CD8-positive, alpha-beta memory T cell (primary cell): ENCODE measurements around the gene OTOGL. TPM values are rescaled to one million over a fixed set of nuclear protein-coding genes. Genes with fewer than 3 reads are reported as not detected.
A peak's percentile ranks its signal among the peaks of the same experiment; 100 is the strongest.

ENCODE experiments used
- CTCF ChIA-PET: fragments of 350-600 bp; sonication (Branson Sonifier 250); formaldehyde crosslinking; loops from one replicate; lab custom pipeline; 2021; ENCODE audit warnings: antibody characterized with exemption; lab: Charles Lee
- POLR2A ChIA-PET: fragments of 350-600 bp; sonication (Branson Sonifier 250); formaldehyde crosslinking; loops from one replicate; lab custom pipeline; 2021; ENCODE audit warnings: antibody characterized with exemption; lab: Charles Lee
- DNase-seq, 5 donors: peaks; one replicate each; pipeline versions ENCODE4 v3.0.0 to v3.0.0-alpha.2; 2020 to 2022; ENCODE audit warnings: mixed read lengths in 1 of 5
- H3K27ac ChIP-seq: one replicate; pipeline ENCODE4 v1.7.0; 2013; ENCODE audit warnings: low read depth, mild to moderate bottlenecking, low read length, moderate library complexity
- H3K27me3 ChIP-seq: 2 replicates; pipeline ENCODE4 v1.7.0; 2013; ENCODE audit warnings: low read length, mild to moderate bottlenecking; ENCODE audit not compliant: insufficient read depth, poor library complexity, severe bottlenecking
- H3K36me3 ChIP-seq: 2 replicates; pipeline ENCODE4 v1.7.0; 2013; ENCODE audit warnings: mild to moderate bottlenecking, low read length, moderate library complexity; ENCODE audit not compliant: insufficient read depth
- H3K4me1 ChIP-seq: 2 replicates; pipeline ENCODE4 v1.7.0; 2013; ENCODE audit warnings: mild to moderate bottlenecking, low read length, moderate library complexity; ENCODE audit not compliant: insufficient read depth
- H3K4me3 ChIP-seq: 2 replicates; pipeline ENCODE4 v1.7.0; 2013; ENCODE audit warnings: mild to moderate bottlenecking, low read length
- H3K9me3 ChIP-seq: 2 replicates; pipeline ENCODE4 v1.7.0; 2013; ENCODE audit warnings: mild to moderate bottlenecking, low read length
- H3K27ac Mint-ChIP-seq, 8 donors: one replicate each; pipeline ENCODE4 v1.8.0; 2020 to 2021; ENCODE audit warnings: mixed read lengths in 8 of 8, mild to moderate bottlenecking in 6 of 8, inconsistent platforms in 3 of 8, moderate library complexity in 3 of 8
- H3K27me3 Mint-ChIP-seq, 2 donors: one replicate each; pipeline ENCODE4 v1.8.0; 2020 to 2021; ENCODE audit warnings: mixed read lengths in 2 of 2, mild to moderate bottlenecking in 1 of 2, moderate library complexity in 1 of 2
- H3K36me3 Mint-ChIP-seq, 3 donors: one replicate each; pipeline ENCODE4 v1.8.0; 2020 to 2021; ENCODE audit warnings: mixed read lengths in 3 of 3, inconsistent platforms in 1 of 3, mild to moderate bottlenecking in 1 of 3
- H3K4me1 Mint-ChIP-seq, 3 donors: one replicate each; pipeline ENCODE4 v1.8.0; 2020 to 2021; ENCODE audit warnings: mixed read lengths in 3 of 3, inconsistent platforms in 1 of 3, mild to moderate bottlenecking in 1 of 3
- H3K4me3 Mint-ChIP-seq, 7 donors: one replicate each; pipeline ENCODE4 v1.8.0; 2020 to 2021; ENCODE audit warnings: mixed read lengths in 7 of 7, mild to moderate bottlenecking in 6 of 7, moderate library complexity in 4 of 7, inconsistent platforms in 2 of 7
- H3K9me3 Mint-ChIP-seq, 5 donors: one replicate each; pipeline ENCODE4 v1.8.0; 2020 to 2022; ENCODE audit warnings: mixed read lengths in 5 of 5, mild to moderate bottlenecking in 3 of 5, moderate library complexity in 2 of 5, inconsistent platforms in 1 of 5
- polyA plus RNA-seq: library from polyadenylated mRNA; unstranded; fragments of 300-500 nt; fragmentation: Illumina TruSeq; gene quantifications from one replicate; pipeline ENCODE4 v1.2.3, GENCODE V29; 2021
- total RNA-seq, 2 experiments: library from RNA; stranded (reverse); gene quantifications; one replicate each; pipeline ENCODE4 v1.2.3, GENCODE V29; 2021

Gene OTOGL
- total and polyA plus RNA-seq, 3 experiments from 2014 or later: not detected

GRCh38 chr12:80161612-80162011 is 62.3 kb downstream of the OTOGL start:
- H3K4me3 Mint-ChIP-seq: no peak overlapping the region
- H3K36me3 ChIP-seq: no peaks in the 10 kb centered on the region
- no peaks in the 10 kb centered on the region for H3K27me3 ChIP-seq
- CTCF ChIA-PET: no interaction called here
- no peak overlapping the region for H3K27ac ChIP-seq
- no peak overlapping the region for H3K27ac Mint-ChIP-seq
- H3K4me1 ChIP-seq: no peaks in the 10 kb centered on the region
- no peaks in the 10 kb centered on the region for H3K9me3 ChIP-seq
- no peak overlapping the region for H3K4me3 ChIP-seq
- H3K9me3 Mint-ChIP-seq: no peaks in the 10 kb centered on the region
- no peaks in the 10 kb centered on the region for H3K36me3 Mint-ChIP-seq
- POLR2A ChIA-PET: no interaction called here
- no peak for DNase-seq
- peaks cover 2 to 22% of the 10 kb centered on the region in 2 donors for H3K27me3 Mint-ChIP-seq
- H3K4me1 Mint-ChIP-seq: no peaks in the 10 kb centered on the region

- Mint-ChIP-seq H3K4me1 (no peaks in the 10 kb centered on the region), H3K36me3 (no peaks in the 10 kb centered on the region), H3K9me3 (no peaks in the 10 kb centered on the region), H3K27me3 (peaks cover 0 to 22% of the 10 kb centered on the region in 2 donors), H3K4me3 (no peak overlapping the region), H3K27ac (no peak overlapping the region)
- Histone ChIP-seq H3K4me3 (no peak overlapping the region), H3K27me3 (no peaks in the 10 kb centered on the region), H3K9me3 (no peaks in the 10 kb centered on the region), H3K4me1 (no peaks in the 10 kb centered on the region), H3K27ac (no peak overlapping the region), H3K36me3 (no peaks in the 10 kb centered on the region)
- no peak for DNase-seq
- POLR2A ChIA-PET: no interaction called here
- CTCF ChIA-PET: no interaction called here
Observed at GRCh38 chr12:80162177-80162576, 62.8 kb downstream of the OTOGL start.

GRCh38 chr12:80165746-80166145 is 66.4 kb downstream of the OTOGL start:
- Mint-ChIP-seq H3K36me3 (no peaks in the 10 kb centered on the region), H3K9me3 (peaks cover 0 to 3% (median 0%) of the 10 kb centered on the region in 5 donors), H3K27me3 (peaks cover 0 to 12% of the 10 kb centered on the region in 2 donors), H3K27ac (no peak overlapping the region), H3K4me3 (no peak overlapping the region), H3K4me1 (peaks cover 0 to 3% (median 0%) of the 10 kb centered on the region in 3 donors)
- DNase-seq: no peak
- H3K27ac ChIP-seq: no peak overlapping the region
- POLR2A ChIA-PET: no interaction called here
- no peak overlapping the region for H3K4me3 ChIP-seq
- H3K9me3 ChIP-seq: no peaks in the 10 kb centered on the region
- no peaks in the 10 kb centered on the region for H3K4me1 ChIP-seq
- H3K27me3 ChIP-seq: no peaks in the 10 kb centered on the region
- H3K36me3 ChIP-seq: no peaks in the 10 kb centered on the region
- CTCF ChIA-PET: interaction anchor here (1.1 kb wide), 1 partner anchor 11 kb away, joined by 3 read pairs; no protein-coding TSS in a partner anchor

GRCh38 chr12:80166751-80167150 is 67.4 kb downstream of the OTOGL start:
- H3K27ac Mint-ChIP-seq: no peak overlapping the region
- CTCF ChIA-PET: interaction anchor here (1.1 kb wide), 1 partner anchor 10 kb away, joined by 3 read pairs; no protein-coding TSS in a partner anchor

GRCh38 chr12:80168936-80169335 is 69.6 kb downstream of the OTOGL start:
- no peak overlapping the region for H3K4me3 Mint-ChIP-seq

More at GRCh38 chr12:80166751-80167150, 67.4 kb downstream of the OTOGL start:
- peaks cover 0 to 3% (median 0%) of the 10 kb centered on the region in 5 donors for H3K9me3 Mint-ChIP-seq
- no peaks in the 10 kb centered on the region for H3K36me3 ChIP-seq
- peak overlapping the region in 1 of 7 donors; percentile 12 for H3K4me3 Mint-ChIP-seq
- H3K36me3 Mint-ChIP-seq: no peaks in the 10 kb centered on the region
- POLR2A ChIA-PET: no interaction called here
- no peaks in the 10 kb centered on the region for H3K9me3 ChIP-seq
- no peaks in the 10 kb centered on the region for H3K4me1 ChIP-seq
- H3K4me1 Mint-ChIP-seq: peaks cover 0 to 3% (median 0%) of the 10 kb centered on the region in 3 donors
- no peak overlapping the region for H3K4me3 ChIP-seq
- H3K27ac ChIP-seq: no peak overlapping the region
- H3K27me3 Mint-ChIP-seq: peaks cover 0 to 10% of the 10 kb centered on the region in 2 donors
- no peak for DNase-seq
- no peaks in the 10 kb centered on the region for H3K27me3 ChIP-seq

GRCh38 chr12:80170915-80171314 is 71.6 kb downstream of the OTOGL start:
- H3K36me3 ChIP-seq: no peaks in the 10 kb centered on the region
- H3K9me3 ChIP-seq: no peaks in the 10 kb centered on the region
- CTCF ChIA-PET: no interaction called here
- no peaks in the 10 kb centered on the region for H3K27me3 ChIP-seq
- no peak overlapping the region for H3K27ac ChIP-seq
- H3K27ac Mint-ChIP-seq: no peak overlapping the region
- no peak for DNase-seq
- H3K4me1 Mint-ChIP-seq: peaks cover 0 to 3% (median 0%) of the 10 kb centered on the region in 3 donors
- POLR2A ChIA-PET: no interaction called here
- H3K4me3 ChIP-seq: no peak overlapping the region
- no peak overlapping the region for H3K4me3 Mint-ChIP-seq
- no peaks in the 10 kb centered on the region for H3K36me3 Mint-ChIP-seq
- peaks cover 7 to 13% of the 10 kb centered on the region in 2 donors for H3K27me3 Mint-ChIP-seq
- H3K9me3 Mint-ChIP-seq: peaks cover 0 to 3% (median 0%) of the 10 kb centered on the region in 5 donors
- no peaks in the 10 kb centered on the region for H3K4me1 ChIP-seq

More at GRCh38 chr12:80168936-80169335, 69.6 kb downstream of the OTOGL start:
- H3K36me3 ChIP-seq: no peaks in the 10 kb centered on the region
- H3K4me3 ChIP-seq: no peak overlapping the region
- Mint-ChIP-seq H3K9me3 (peaks cover 0 to 3% (median 0%) of the 10 kb centered on the region in 5 donors), H3K27ac (no peak overlapping the region), H3K36me3 (no peaks in the 10 kb centered on the region), H3K4me1 (peaks cover 0 to 3% (median 0%) of the 10 kb centered on the region in 3 donors), H3K27me3 (peaks cover 7 to 14% of the 10 kb centered on the region in 2 donors)
- no peaks in the 10 kb centered on the region for H3K9me3 ChIP-seq
- DNase-seq: no peak
- ChIA-PET POLR2A (no interaction called here), CTCF (no interaction called here)
- H3K4me1 ChIP-seq: no peaks in the 10 kb centered on the region
- H3K27me3 ChIP-seq: no peaks in the 10 kb centered on the region
- no peak overlapping the region for H3K27ac ChIP-seq

- Histone ChIP-seq H3K36me3 (no peaks in the 10 kb centered on the region), H3K9me3 (no peaks in the 10 kb centered on the region), H3K27me3 (no peaks in the 10 kb centered on the region), H3K4me3 (no peak overlapping the region), H3K27ac (no peak overlapping the region), H3K4me1 (no peaks in the 10 kb centered on the region)
- Mint-ChIP-seq H3K4me1 (peaks cover 0 to 2% (median under 1%) of the 10 kb centered on the region in 3 donors), H3K27ac (no peak overlapping the region), H3K4me3 (no peak overlapping the region), H3K9me3 (peaks cover 0 to 3% (median 0%) of the 10 kb centered on the region in 5 donors), H3K36me3 (no peaks in the 10 kb centered on the region), H3K27me3 (peaks cover 7 to 13% of the 10 kb centered on the region in 2 donors)
- ChIA-PET POLR2A (no interaction called here), CTCF (interaction anchor here (1.2 kb wide), 1 partner anchor 68 kb away, joined by 3 read pairs; no protein-coding TSS in a partner anchor)
- no peak for DNase-seq
Observed at GRCh38 chr12:80173083-80173864, 73.9 kb downstream of the OTOGL start.

- Mint-ChIP-seq H3K27me3 (peaks cover 7 to 10% of the 10 kb centered on the region in 2 donors), H3K27ac (no peak overlapping the region), H3K4me3 (no peak overlapping the region), H3K9me3 (no peaks in the 10 kb centered on the region), H3K36me3 (no peaks in the 10 kb centered on the region), H3K4me1 (peaks cover 0 to 9% (median 4%) of the 10 kb centered on the region in 3 donors)
- DNase-seq: no peak
- no peaks in the 10 kb centered on the region for H3K36me3 ChIP-seq
- ChIA-PET CTCF (no interaction called here), POLR2A (no interaction called here)
- no peaks in the 10 kb centered on the region for H3K27me3 ChIP-seq
- H3K9me3 ChIP-seq: no peaks in the 10 kb centered on the region
- H3K4me3 ChIP-seq: no peak overlapping the region
- H3K4me1 ChIP-seq: no peaks in the 10 kb centered on the region
- H3K27ac ChIP-seq: no peak overlapping the region
Observed at GRCh38 chr12:80175307-80175930, 76.1 kb downstream of the OTOGL start.
